Stimulated activated CD8-positive, alpha-beta memory T cell treated with anti-CD3 and anti-CD28 coated beads, Interleukin-15, amount 100 ng/mL, for 4 hours (primary cell): ENCODE results near the gene DOCK11.

Experiments
- DNase-seq, 2 donors: peaks; one replicate each; pipeline ENCODE4 v3.0.0-alpha.2; 2020; ENCODE audit warnings: low read depth in 2 of 2

The DOCK11 gene

GRCh38 chrX:118502161-118502789 is 6.7 kb downstream of the DOCK11 start:
- no peak for DNase-seq

- DNase-seq = no peak
Observed at GRCh38 chrX:118503260-118504041, 7.8 kb downstream of the DOCK11 start.

DNA sequence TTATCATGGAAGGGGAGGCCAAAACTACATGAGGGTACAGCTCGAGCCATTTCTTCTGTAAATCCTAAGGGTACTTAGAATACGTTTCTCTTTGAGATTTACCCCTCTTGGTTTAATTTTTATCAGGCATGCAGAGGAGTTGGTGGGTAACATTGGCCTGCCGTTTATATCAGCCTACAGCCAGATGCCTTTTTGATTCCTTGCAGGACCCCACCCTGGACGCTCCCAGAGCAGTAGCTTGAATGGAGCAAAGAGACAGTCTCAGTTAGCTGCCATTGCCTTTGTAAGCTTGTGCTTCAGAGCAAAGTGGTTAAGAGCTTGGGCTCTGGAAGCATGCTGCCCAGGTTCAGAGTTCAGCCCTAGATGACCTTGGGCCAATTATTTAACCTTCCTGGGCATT is 9.0 kb downstream of the DOCK11 start:
- no peak for DNase-seq

GRCh38 chrX:118506805-118507480 is 11.3 kb downstream of the DOCK11 start:
- DNase-seq = no peak

- no peak for DNase-seq
Observed at GRCh38 chrX:118507766-118508165, 12.2 kb downstream of the DOCK11 start.

DNA sequence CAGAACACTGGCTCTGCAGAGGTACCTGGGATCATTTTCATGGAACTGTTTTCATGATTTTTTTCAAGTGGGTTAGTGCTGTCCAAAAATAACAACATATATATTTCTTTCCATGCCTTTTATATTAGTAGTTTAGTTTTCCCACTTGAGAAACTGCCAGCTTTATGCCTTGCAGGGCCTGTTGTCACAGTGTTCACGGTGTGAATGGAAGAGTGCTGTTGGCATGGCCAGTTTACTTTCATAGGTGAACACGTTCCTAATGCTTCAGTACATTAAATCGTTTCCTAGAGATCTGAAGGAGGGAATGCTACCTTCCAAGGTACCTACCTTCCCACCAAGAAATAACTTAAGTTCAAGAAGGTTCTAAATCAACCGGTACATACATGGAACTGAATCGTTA is 12.6 kb downstream of the DOCK11 start:
- DNase-seq = no peak

DNA sequence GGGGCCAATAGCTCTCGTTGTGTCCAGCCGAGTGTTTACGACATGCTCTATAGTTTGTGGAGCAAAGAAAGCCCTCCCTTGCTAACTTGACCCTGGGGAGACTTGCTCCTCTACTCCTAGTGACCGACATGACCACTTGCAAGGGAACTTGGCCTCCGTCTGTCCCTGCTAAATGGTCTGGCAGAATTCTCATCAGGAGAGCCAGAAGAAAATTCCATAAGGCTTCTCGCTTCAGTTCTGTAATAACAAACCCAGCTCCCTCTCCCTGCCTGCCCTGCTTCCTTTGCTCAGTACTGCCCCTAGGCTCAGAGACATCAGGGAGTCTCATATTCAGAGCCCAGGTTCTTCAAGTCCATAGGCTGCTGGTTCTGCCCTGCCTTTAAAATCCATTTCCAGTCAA is 13.0 kb downstream of the DOCK11 start:
- no peak for DNase-seq

DNA sequence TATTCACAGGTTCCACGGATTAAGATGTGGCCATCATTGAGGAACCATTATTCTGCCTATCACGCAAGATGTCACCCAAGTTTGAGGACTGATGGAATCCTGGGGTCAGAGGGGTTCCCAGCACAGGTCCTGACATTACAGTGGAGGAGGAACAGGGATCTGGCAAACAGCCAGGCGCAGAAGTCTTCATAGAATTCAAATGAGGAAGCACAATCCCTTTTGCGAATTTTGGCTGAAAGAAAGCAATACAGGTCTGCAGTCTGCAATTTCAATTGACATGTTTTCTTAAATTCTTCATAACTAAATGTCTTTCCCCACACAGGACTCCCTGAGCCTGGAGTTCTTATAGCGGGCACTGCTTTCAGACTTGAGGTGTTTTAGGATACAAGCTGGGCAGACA is 14.5 kb downstream of the DOCK11 start:
- no peak for DNase-seq

GRCh38 chrX:118513120-118513898 is 17.7 kb downstream of the DOCK11 start:
- DNase-seq = no peak

DNA sequence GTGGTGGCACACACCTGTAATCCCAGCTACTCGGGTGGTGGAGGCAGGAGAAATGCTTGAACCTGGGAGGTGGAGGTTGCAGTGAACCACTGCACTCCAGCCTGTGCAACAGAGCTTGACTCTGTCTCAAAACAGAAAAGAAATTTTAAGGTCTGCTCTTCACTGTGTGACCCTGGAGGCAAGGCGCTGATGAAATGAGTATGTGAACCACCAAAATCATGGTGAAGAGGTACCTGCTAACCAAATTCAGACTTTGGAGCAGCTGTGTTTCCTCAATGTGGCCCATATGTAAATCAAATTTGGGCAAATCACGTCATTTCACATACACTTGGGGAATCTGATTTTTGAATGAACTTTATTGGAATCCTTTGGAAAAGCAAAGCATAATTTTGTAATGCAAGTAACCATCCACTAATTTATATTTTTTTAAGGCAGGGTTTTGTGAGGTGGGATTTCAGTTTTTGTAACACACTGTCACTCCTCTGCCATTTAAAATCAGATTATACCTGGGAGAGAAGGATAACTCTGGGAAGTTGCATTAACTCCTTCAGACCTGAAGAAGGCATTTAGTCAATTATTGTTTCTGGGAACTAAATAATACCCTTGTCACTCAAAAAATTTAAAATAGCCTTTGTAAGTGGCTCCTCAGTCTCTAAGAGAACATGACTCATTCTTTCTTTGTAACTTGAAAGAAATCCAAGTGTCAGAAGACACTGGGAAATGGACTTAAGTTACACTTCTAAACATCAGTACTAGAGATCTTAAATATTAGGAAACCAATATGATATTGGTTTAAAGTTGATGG is 24.0 kb downstream of the DOCK11 start:
- DNase-seq = no peak

DNA sequence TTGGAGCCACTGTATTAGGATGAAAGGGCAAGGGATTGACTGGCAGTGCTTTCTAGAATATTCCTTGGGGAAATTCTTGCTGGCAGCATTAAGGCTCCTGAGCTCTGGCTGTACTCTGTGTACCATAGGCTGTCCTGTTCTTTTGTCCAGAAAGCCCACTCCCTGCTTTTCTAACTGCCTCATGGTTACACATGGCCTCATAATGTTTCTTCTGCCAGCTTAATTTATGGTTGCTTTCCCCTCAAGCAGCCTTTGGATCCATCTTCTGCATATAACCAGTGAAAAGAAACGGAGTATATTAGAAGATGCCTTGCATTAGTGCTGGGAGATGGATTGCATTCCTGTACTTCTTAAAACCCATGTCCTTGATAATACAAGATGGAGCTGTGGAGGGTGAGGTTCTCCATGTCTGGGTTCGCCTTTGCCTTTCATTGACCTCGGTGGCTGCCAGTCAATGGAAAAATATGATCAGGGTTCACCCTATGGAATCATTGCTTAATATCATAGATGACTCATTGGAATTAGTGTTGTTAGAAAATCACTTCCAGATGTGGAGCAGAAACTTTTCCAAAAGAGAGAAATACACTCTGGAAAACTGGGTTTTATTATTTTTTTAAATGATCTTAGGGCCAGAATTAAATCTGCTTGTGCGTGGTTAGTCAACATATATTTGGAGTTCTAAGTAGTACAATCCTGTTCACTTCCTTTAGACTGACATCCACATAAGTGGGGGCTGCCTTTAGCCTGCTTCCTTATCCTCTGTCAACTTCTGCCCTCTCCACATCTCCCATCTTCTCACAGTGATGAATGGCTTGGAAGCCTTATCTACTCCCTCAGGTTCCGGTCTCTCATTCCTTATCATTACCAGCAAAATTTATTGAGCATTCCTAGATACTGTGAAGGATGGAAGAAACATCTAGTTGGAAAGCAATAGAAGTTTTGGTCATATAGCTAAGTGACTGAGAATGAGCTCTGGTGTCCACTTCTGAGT is 24.9 kb downstream of the DOCK11 start:
- no peak for DNase-seq

DNA sequence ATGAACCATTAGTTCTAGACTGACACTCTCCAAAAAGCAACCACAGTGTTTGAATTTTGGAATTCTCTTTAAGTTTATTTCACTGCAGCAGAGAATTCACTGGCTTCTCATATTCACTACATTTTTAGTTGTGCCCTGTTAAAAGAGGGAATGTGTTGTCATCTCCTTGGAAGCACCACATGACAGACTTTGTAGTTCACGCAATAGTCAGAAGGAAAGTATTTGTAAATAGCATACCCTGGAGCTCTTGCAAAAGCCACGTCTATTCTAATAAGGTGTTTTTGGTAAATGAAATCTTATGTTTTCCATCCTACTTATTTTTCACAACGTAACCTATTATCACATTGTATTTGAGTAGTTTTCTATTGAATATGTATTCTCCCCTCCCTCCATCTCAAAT is 25.8 kb downstream of the DOCK11 start:
- DNase-seq = no peak

DNA sequence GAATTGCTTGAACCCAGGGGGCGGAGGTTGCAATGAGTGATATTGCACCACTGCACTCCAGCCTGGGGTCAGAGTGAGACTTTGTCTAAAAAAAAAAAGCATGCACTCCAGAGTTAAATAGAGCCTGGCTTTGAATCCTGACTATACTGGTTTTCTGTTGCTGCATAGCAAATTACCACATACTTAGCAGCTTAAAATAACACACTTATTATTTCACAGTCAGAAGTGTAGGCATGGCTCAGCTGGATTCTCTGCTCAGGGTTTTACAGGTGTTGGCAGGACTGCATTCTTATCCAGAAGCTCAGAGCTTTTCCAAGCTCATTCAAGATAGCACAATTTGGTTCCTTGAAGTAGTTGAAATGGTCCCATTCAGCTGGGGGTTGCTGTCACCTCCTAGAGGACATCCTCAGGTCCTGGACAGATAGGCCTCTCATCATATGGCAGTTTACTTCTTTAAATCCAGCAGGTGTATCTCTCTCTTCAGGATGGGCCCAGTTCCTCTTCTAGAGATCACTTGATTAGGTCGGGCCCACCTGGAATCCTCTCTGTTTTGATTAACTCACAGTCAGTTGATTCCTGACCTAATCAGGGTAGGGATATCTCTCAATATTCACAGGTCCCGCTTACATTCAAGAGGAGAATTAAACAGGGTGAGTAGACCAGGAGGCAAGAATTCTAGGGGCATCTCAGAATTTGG is 26.8 kb downstream of the DOCK11 start:
- DNase-seq = no peak

- DNase-seq = peak in 1 of 2 donors; percentile 2
Observed at GRCh38 chrX:118523920-118524319, 28.3 kb downstream of the DOCK11 start.

DNA sequence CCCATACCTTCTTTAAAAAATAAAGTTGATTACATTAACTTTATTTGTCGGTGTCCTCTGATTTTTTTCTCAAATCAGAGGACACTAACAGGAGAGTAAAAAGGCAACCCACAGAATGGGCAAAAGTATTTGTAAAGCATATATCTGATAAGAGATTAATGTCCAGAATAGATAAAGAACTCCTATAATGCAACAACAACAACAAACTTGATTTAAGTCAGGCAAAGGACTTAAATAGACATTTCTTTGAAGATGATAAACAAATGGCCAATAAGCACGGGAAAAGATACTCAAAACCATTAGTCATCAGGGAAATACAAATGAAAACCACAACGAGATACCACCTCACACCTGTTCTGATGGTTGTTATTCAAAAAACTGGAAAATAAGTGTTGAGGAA is 28.7 kb downstream of the DOCK11 start:
- DNase-seq = no peak

- no peak for DNase-seq
Observed at GRCh38 chrX:118525174-118525730, 29.6 kb downstream of the DOCK11 start.

DNA sequence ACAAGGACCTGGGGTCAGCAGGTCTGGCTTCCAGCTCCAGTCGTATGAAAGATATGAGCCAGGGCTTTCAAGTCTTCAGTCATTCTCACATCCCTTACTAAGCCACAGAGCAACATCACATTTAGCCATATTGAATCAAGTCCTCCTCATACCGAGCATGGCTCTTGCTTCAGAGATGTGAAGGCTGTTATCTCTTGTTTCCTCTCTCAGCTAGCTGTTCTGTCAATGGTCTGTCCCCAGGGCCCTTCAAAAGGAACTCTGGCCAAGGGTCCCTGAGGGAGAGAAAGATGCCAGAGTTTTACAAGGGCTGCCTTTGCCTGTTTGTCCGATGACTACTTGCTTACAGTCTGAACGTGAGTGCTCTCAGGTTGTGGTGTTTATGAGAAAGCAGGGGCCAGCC is 30.5 kb downstream of the DOCK11 start:
- DNase-seq = no peak

DNA sequence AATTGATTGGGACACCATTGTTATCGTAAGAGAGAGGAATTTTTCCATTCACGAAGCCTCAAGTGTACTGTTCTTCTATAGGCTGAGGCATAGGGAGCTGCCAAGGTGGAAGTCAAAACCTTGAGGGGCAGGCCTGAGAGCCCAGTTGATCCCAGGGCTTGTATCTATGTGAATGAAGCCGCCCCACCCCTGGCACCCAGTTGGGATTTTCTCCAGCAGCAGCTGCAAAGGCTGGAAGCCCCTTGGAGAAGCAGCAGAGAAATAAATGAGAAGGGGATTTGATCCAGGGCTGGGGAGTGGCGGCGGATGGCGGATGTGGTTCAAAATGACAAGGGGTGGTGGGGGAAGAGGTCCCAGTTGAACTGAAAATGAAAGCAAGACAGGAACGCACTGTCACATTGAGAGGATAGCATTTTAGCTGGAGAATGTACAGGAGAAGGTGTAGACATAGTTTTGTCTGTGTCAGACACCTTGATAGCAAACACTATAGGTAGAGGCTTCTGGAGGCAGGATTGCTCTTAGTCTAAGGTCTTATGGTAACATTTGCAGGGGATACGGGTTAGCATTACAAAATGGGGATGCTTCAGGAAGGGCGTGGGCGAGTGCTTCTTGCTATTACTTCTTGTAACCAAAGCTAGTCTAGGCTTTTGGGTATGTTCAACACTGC is 32.6 kb downstream of the DOCK11 start:
- DNase-seq = peak in 1 of 2 donors; percentile 30
